Measurements from ENCODE around the gene NRG2. TPM values are rescaled to one million over a fixed set of nuclear protein-coding genes. Genes with fewer than 3 reads are reported as not detected.

Gene NRG2
- total and polyA plus RNA-seq, 2 of the 8 experiments (the other 6 are each of a cell fraction or from before 2014, with no cell fraction given), result 0.27 to 0.54 TPM

DNA sequence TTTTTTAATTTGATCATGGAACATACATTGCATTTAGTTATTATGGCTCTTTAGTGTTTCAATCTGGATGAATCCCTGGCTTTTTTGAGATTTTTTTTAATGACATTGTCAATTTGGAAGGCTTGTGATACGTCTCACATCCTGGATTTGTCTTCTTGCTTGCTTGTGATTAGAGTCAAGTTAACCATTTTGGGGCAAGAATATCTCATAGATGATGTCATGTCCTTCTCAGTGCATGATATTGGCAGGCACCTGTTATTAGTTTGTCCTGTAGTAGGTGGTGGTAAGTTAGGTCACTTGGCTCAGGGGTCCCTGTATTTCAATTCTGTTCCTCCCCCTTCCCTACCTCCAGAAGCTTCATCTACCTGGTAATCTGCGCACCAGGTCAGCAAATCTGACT is 244.2 kb downstream of the NRG2 start (continued):
- TF ChIP-seq ZNF274 (IDR thresholded peaks at IDR 0.05; ENCODE audit: borderline replicate concordance, extremely low read depth, low read length), result no peak
- no peak for TF ChIP-seq SP4 (IDR thresholded peaks at IDR 0.05; ENCODE audit: low read length)

Measured in H1 (cell line).